ENCODE results near the gene RAVER1. TPM values are rescaled to one million over a fixed set of nuclear protein-coding genes. Genes with fewer than 3 reads are reported as not detected.

The RAVER1 gene
- total and polyA plus RNA-seq, 2 donors: 8.5 to 27.0 TPM

DNA sequence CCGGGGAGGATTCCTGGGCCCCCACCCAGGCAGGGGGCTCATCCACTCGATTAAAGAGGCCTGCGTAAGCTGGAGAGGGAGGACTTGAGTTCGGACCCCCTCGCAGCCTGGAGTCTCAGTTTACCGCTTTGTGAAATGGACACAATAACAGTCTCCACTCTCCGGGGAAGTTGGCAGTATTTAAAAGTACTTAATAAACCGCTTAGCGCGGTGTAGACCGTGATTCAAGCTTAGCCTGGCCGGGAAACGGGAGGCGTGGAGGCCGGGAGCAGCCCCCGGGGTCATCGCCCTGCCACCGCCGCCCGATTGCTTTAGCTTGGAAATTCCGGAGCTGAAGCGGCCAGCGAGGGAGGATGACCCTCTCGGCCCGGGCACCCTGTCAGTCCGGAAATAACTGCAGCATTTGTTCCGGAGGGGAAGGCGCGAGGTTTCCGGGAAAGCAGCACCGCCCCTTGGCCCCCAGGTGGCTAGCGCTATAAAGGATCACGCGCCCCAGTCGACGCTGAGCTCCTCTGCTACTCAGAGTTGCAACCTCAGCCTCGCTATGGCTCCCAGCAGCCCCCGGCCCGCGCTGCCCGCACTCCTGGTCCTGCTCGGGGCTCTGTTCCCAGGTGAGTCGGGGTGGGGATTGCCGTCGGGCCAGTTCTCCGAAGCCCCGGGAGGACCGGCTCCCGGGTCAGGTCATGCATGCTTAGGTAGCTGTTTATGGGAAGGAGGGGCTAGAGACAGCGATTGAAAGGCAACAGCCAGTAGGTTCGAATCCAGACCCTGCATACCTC is 62.5 kb downstream of the RAVER1 start, which contains the start of gene ICAM1:
Gene ICAM1 (plus strand): TSS at position 505 of the 779 bp plus-strand sequence. CDS start 40 bp downstream, at position 545.
- no peak for DNase-seq (ENCODE audit: extremely low spot score)
- WGBS: 4% methylated on average over 51 of the region's 51 CpGs
- H3K4me3 ChIP-seq (ENCODE audit: low read depth, low read length): peak within 1 kb of the TSS; percentile 36
- H3K4me1 ChIP-seq (ENCODE audit: insufficient read depth): no peaks in the 10 kb centered on the region
- H3K36me3 ChIP-seq (ENCODE audit: insufficient read depth): peaks cover 2% of the 10 kb centered on the region
- H3K27ac ChIP-seq (ENCODE audit: low read depth): peak within 1 kb of the TSS; percentile 63

DNA sequence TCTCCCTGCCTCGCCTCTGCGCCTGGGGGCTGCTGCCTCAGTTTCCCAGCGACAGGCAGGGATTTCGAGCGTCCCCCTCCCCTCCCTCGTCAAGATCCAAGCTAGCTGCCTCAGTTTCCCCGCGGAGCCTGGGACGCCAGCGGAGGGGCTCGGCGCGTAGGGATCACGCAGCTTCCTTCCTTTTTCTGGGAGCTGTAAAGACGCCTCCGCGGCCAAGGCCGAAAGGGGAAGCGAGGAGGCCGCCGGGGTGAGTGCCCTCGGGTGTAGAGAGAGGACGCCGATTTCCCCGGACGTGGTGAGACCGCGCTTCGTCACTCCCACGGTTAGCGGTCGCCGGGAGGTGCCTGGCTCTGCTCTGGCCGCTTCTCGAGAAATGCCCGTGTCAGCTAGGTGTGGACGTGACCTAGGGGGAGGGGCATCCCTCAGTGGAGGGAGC is 63.1 kb downstream of the RAVER1 start:
- no peaks in the 10 kb centered on the region for H3K4me1 ChIP-seq (ENCODE audit: insufficient read depth)
- DNase-seq (ENCODE audit: extremely low spot score): no peak
- peaks cover 2% of the 10 kb centered on the region for H3K36me3 ChIP-seq (ENCODE audit: insufficient read depth)
- WGBS: 3% methylated on average over 37 of the region's 37 CpGs
- H3K4me3 ChIP-seq (ENCODE audit: low read depth, low read length): peak overlapping the region; percentile 36
- H3K27ac ChIP-seq (ENCODE audit: low read depth): peak overlapping the region; percentile 63

DNA sequence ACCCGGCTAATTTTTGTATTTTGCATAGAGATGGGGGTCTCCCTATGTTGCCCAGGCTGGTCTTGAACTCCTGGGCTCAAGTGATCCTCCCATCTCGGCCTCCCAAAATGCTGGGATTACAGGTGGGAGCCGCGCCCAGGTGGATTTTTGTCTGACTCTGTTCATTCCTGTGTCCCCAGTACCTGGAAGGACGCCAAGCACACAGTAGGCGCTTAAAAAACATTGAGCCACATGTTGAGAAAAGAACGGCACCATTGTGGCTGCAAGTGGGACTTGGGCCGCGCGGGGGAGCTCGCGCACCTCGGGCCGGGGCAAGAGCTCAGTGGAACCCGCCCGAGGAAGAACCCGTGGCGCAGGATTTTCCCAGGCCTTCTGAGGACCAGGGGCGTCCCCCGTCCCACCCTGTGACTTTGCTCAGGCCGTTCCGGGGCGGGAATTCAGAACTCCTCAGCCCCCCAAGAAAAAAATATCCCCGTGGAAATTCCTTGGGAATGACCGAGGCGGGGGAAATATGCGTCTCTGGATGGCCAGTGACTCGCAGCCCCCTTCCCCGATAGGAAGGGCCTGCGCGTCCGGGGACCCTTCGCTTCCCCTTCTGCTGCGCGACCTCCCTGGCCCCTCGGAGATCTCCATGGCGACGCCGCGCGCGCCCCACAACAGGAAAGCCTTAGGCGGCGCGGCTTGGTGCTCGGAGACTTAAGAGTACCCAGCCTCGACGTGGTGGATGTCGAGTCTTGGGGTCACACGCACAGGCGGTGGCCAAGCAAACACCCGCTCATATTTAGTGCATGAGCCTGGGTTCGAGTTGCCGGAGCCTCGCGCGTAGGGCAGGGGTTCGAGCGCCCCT is 63.8 kb downstream of the RAVER1 start:
- H3K27ac ChIP-seq (ENCODE audit: low read depth): no peak overlapping the region
- no peak for DNase-seq (ENCODE audit: extremely low spot score)
- no peaks in the 10 kb centered on the region for H3K4me1 ChIP-seq (ENCODE audit: insufficient read depth)
- no peaks in the 10 kb centered on the region for H3K36me3 ChIP-seq (ENCODE audit: insufficient read depth)
- WGBS: 5% methylated on average over 59 of the region's 59 CpGs
- H3K4me3 ChIP-seq (ENCODE audit: low read depth, low read length): peak overlapping the region; percentile 36

DNA sequence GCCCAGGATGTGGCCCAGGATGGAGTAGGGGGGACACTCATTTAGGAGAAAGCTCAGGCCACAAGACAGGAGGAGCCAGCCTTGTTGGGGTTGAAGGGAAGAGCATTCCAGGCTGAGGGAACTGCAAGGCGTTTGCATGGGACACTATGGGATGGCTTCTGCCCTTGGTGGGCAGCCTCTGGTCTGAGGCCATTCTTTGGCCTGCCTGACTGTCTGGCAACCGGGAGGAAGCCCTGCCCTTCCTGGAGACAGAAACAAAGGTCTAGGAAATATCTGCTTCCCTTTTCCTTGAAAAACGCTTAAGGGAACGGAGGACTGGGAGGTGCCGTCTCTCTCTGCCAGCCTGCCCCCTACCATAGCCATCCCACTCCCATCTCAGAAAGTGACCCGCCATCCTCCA is 65.3 kb downstream of the RAVER1 start:
- H3K4me1 ChIP-seq (ENCODE audit: insufficient read depth): no peaks in the 10 kb centered on the region
- H3K36me3 ChIP-seq (ENCODE audit: insufficient read depth): no peaks in the 10 kb centered on the region
- DNase-seq (ENCODE audit: extremely low spot score): no peak
- no peak overlapping the region for H3K4me3 ChIP-seq (ENCODE audit: low read depth, low read length)
- H3K27ac ChIP-seq (ENCODE audit: low read depth): no peak overlapping the region
- WGBS: 64% methylated on average over 6 of the region's 6 CpGs

DNA sequence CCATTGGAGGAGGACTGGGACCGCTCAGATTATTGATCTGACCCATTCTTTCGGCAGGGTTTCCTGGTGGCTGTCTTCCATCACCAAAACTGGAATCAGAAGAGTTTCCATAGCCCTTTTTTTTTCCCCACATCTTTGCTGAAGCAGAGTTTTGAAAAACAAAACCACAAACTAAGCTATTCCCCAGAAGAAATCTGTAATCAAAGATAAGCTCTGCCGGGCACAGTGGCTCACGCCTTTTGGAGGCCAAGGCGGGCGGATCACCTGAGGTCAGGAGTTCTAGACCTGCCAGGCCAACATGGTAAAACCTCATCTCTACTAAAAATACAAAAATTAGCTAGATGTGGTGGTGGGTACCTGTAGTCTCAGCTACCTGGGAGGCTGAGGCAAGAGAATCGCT is 66.6 kb downstream of the RAVER1 start:
- 86% methylated on average over 7 of the region's 7 CpGs for WGBS
- no peak for DNase-seq (ENCODE audit: extremely low spot score)
- Histone ChIP-seq H3K36me3 (ENCODE audit: insufficient read depth) (no peaks in the 10 kb centered on the region), H3K27ac (ENCODE audit: low read depth) (no peak overlapping the region), H3K4me3 (ENCODE audit: low read depth, low read length) (no peak overlapping the region), H3K4me1 (ENCODE audit: insufficient read depth) (no peaks in the 10 kb centered on the region)

Small RNA genes lying within 50 kb of the gene (small RNA-seq; reads per million reads assigned to genes)
- gene AC011511.1 (not detected), gene AC011511.4 (not detected)

Other genes with a start within 250 kb of the RAVER1 start
- 15.5 TPM for gene SHFL, start 247.2 kb downstream of the RAVER1 start, total RNA-seq
- gene SHFL, start 247.2 kb downstream of the RAVER1 start, polyA plus RNA-seq: 43.4 TPM
- gene ANGPTL6, start 230.9 kb downstream of the RAVER1 start, total RNA-seq: 11.2 TPM
- gene ANGPTL6, start 230.9 kb downstream of the RAVER1 start, polyA plus RNA-seq: 8.4 TPM
- gene PPAN, start 227.2 kb downstream of the RAVER1 start, total RNA-seq: 10.9 TPM
- 41.1 TPM for gene PPAN, start 227.2 kb downstream of the RAVER1 start, polyA plus RNA-seq
- gene P2RY11, start 221.8 kb downstream of the RAVER1 start, total RNA-seq: 1.8 TPM
- 9.8 TPM for gene P2RY11, start 221.8 kb downstream of the RAVER1 start, polyA plus RNA-seq
- 132 TPM for gene EIF3G, start 213.6 kb downstream of the RAVER1 start, total RNA-seq
- 252 TPM for gene EIF3G, start 213.6 kb downstream of the RAVER1 start, polyA plus RNA-seq
- 35.5 TPM for gene DNMT1, start 138.6 kb downstream of the RAVER1 start, total RNA-seq
- gene DNMT1, start 138.6 kb downstream of the RAVER1 start, polyA plus RNA-seq: 32.5 TPM
- 26.4 TPM for gene S1PR2, start 102.2 kb downstream of the RAVER1 start, total RNA-seq
- 11.5 TPM for gene S1PR2, start 102.2 kb downstream of the RAVER1 start, polyA plus RNA-seq
- 9.9 TPM for gene MRPL4, start 81.3 kb downstream of the RAVER1 start, total RNA-seq
- 77.4 TPM for gene MRPL4, start 81.3 kb downstream of the RAVER1 start, polyA plus RNA-seq
- gene ICAM1, start 62.4 kb downstream of the RAVER1 start, total RNA-seq: 7.7 TPM
- 26.4 TPM for gene ICAM1, start 62.4 kb downstream of the RAVER1 start, polyA plus RNA-seq
- 2.6 TPM for gene ICAM4, start 46.6 kb downstream of the RAVER1 start, total RNA-seq
- 1.4 TPM for gene ICAM4, start 46.6 kb downstream of the RAVER1 start, polyA plus RNA-seq
- gene ICAM5, start 43.6 kb downstream of the RAVER1 start, total RNA-seq: 0.53 TPM
- gene ICAM5, start 43.6 kb downstream of the RAVER1 start, polyA plus RNA-seq: 1.8 TPM
- 1.1 TPM for gene ZGLP1, start 23.7 kb downstream of the RAVER1 start, total RNA-seq
- gene ZGLP1, start 23.7 kb downstream of the RAVER1 start, polyA plus RNA-seq: 3.4 TPM
- gene FDX2, start 17.5 kb downstream of the RAVER1 start, total RNA-seq: 5.7 TPM
- 22.0 TPM for gene FDX2, start 17.5 kb downstream of the RAVER1 start, polyA plus RNA-seq
- 3.8 TPM for gene ICAM3, start 6.1 kb upstream of the RAVER1 start, total RNA-seq
- gene ICAM3, start 6.1 kb upstream of the RAVER1 start, polyA plus RNA-seq: 9.7 TPM
- 55.5 TPM for gene TYK2, start 47.0 kb upstream of the RAVER1 start, total RNA-seq
- 72.1 TPM for gene TYK2, start 47.0 kb upstream of the RAVER1 start, polyA plus RNA-seq
- gene CDC37, start 70.0 kb upstream of the RAVER1 start, total RNA-seq: 59.5 TPM
- 203 TPM for gene CDC37, start 70.0 kb upstream of the RAVER1 start, polyA plus RNA-seq
- gene PDE4A, start 87.0 kb upstream of the RAVER1 start, total RNA-seq: 5.6 TPM
- 18.6 TPM for gene PDE4A, start 87.0 kb upstream of the RAVER1 start, polyA plus RNA-seq
- gene KEAP1, start 169.8 kb upstream of the RAVER1 start, total RNA-seq: 30.4 TPM
- 80.1 TPM for gene KEAP1, start 169.8 kb upstream of the RAVER1 start, polyA plus RNA-seq
- gene S1PR5, start 183.9 kb upstream of the RAVER1 start, total RNA-seq: 3.2 TPM
- gene S1PR5, start 183.9 kb upstream of the RAVER1 start, polyA plus RNA-seq: 1.8 TPM
- 6.0 TPM for gene ATG4D, start 210.4 kb upstream of the RAVER1 start, total RNA-seq
- gene ATG4D, start 210.4 kb upstream of the RAVER1 start, polyA plus RNA-seq: 25.9 TPM
- 7.7 TPM for gene KRI1, start 232.5 kb upstream of the RAVER1 start, total RNA-seq
- gene KRI1, start 232.5 kb upstream of the RAVER1 start, polyA plus RNA-seq: 29.9 TPM
- gene CDKN2D, start 235.4 kb upstream of the RAVER1 start, total RNA-seq: 6.2 TPM
- 24.7 TPM for gene CDKN2D, start 235.4 kb upstream of the RAVER1 start, polyA plus RNA-seq